A172 (cell line): ENCODE measurements around the gene RNF169. TPM values are rescaled to one million over a fixed set of nuclear protein-coding genes. Genes with fewer than 3 reads are reported as not detected.

Experiments used
- total RNA-seq: library from RNA; depleted of rRNA; stranded (reverse); fragments of >200 nt; shearing (Covaris generic); gene quantifications from 2 replicates; pipeline ENCODE4 v1.2.3, GENCODE V29; 2014; rRNA removed

Gene RNF169
- total RNA-seq, 1 experiment from 2014 or later: 28.6 TPM

Other genes starting within 250 kb of the RNF169 start
- 28.7 and 41.1 TPM in 2 replicates for gene POLD3, start 156.3 kb upstream of the RNF169 start, total RNA-seq
- gene CHRDL2, start 17.4 kb upstream of the RNF169 start, total RNA-seq: not detected in 2 replicates
- 13.2 and 27.3 TPM in 2 replicates for gene XRRA1, start 200.2 kb downstream of the RNF169 start, total RNA-seq
- 35.6 and 61.5 TPM in 2 replicates for gene SPCS2, start 200.4 kb downstream of the RNF169 start, total RNA-seq
- 7.5 and 12.1 TPM in 2 replicates for gene NEU3, start 240.1 kb downstream of the RNF169 start, total RNA-seq